ENCODE measurements around the gene CCDC24.

CCDC24 gene

DNA sequence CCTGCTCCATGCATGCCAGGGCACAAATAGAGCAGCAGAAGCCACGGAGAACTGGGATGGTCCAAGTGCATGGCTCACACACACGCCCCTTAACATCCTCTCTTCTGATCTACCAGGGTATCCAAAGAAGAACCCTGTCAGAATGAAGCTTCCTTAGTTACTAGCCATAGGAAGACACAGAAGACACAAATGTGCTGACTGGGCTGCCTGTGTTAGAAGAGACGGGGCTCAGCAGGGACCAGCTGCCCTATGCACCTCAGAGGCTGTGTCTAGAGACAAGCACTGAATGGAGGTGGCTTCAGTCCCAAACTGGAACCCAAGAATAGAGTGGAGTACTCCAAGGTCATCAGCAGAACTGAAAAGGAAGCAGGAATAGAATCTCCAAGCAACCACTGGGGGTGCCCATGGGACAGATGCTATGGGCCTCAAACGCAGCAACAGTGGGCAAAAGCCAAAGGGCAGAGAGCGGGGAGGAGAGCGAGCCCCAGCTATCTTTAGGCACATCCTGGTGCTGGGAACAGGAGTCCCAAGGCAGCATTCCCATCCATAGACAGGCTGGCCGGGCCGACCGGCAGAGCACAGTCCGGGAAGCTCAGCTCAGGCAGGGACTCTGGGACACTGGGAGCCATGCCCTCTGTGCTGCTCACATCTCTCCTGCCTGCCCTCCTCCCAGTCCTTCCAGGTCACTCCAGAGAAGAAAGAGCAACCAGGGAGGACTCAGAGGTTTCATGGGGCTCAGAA lies 30.4 kb downstream of the CCDC24 start:
- in situ Hi-C loops (cut with MboI; ENCODE audit: low sequenced_read_pairs) = no loop called here

DNA sequence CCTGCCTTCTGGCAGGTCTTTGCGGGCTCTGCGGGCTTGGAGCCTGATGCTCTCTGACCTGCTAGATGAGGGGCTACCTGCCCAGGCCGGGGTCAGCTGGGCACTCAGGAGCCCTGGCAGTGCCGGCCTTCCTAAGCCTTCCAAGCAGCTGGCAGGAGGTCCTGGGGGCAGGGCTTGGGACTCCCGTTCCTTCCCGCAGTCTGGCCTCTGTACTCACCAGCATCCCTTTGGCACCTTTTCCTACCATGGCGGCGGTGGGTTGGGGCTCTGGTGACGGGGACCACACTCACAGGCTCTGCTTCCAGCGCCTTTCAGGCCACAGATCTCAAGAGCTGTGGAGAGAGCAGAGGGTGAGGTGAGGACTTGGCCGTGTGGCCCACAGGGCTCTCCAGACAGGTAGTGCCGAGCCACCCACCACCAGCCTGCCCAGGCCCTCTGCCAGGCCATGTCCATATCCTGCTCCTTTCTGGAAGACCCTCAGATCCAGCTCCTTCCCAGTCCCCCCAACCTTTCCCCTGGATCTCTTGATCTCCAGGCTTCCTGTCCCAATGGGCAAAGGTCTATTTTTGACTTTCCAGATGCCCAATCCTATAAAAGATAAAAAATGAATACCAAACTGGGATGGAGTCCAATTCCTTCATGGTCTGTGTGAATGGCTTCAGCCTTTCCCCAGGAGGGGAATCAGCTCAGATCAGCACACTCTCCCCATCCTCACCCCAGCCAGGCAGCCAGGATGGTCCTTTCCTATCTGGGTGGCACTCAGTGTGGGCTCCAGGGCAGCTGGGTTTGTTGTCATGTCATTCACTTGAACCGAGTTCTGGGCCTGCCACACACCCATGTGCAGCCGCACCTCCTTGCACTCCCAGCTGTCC lies 32.9 kb downstream of the CCDC24 start:
- in situ Hi-C loops (cut with MboI; ENCODE audit: low sequenced_read_pairs) = no loop called here

DNA sequence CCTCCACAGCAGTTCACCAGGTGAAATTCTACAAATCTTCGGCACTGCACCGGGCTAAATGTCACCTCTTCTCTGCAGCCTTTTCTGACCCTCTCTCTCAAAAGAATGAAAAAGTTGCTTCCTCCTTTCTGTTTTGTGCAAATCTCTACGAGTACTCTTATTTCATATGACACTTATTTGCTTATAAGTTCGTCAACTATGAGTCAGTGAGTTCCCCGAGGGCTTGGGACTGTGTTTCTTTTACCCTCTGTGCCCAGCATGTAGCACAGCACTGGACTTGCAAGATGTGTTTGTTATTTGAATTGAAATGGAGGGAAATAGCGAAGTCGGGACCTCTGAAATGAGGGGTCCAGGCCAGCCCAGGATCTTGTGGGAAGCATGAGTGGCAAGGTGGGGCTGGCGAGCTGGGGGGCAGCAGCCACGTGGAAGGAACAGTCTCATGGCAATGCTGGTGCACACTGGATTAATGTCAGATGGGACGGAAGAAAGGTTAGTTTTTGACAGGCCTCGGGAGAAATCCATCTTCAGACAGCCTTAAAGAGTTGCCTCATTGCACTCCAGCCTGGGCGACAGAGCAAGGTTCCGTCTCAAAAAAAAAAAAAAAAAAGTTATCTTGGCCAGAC lies 33.6 kb downstream of the CCDC24 start:
- in situ Hi-C loops (cut with MboI; ENCODE audit: low sequenced_read_pairs) = no loop called here

DNA sequence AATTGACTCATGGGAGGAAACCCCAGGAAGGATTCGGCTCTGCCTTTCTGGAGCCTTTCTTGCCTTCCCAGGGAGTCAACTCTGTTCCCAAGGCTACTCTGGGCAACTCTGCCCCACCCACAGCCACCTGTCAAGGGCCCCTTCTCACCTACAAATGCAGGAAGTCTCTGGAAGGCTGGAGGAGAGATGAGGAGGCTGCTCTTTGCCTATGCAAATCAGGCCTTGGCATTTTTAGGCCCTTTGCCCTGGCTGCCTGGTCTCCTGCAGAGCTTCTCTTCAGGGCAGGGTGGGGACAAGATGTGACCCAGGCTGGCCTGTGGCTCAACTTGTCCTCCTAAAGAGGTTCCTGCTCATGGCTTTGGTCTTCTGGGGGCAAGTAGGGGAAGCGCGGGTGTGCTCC lies 34.4 kb downstream of the CCDC24 start:
- in situ Hi-C loops (cut with MboI; ENCODE audit: low sequenced_read_pairs) = no loop called here

DNA sequence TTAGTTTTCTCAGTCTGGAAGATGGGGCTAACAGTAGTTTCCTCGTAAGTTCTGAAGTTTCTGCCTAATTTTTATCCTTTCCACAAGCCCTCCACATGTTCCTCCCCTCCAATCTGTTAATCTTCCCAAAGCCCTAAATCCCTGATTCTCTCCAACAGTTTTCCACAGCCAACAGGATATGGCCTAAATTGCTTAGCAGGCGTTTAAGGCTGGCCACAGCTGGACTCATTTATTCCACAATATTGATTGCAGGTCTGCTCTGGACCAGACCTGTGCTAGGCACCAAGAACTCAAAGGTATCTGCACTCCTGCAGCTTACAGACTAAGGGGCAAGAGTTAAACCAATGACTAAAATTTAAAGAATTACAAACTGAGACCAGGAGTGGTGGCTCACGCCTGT lies 35.9 kb downstream of the CCDC24 start:
- in situ Hi-C loops (cut with MboI; ENCODE audit: low sequenced_read_pairs) = no loop called here

DNA sequence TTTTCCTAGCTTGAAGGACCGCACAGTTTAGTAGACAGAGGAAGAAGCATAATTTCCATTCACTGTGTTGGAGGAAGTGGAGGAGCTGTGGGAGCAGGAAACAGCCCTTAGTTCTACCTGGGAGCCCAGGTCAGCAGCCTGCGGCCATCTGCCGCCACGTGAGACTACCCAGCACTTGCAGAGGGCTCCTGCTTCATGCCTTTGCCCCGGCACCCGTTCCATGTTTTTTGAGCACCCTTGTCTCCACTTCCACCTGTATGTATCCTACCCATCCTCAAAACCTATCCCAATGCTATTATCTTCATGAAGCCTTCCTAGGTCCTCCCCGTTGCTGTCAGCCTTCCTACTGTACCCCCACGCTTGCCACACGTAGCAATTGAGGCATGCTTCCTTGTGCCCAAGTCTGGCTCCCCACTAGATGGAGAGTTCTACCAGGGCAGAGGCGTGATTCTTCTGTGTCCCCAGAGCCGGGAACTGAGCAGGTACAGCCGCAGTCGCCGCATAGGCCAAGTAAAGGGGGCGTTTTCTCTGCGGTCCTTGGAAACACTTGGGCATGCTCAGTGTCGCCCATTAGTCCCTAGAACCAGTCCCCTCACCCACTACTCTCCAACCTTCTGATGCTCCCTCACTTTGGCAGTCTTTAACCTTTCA lies 38.0 kb downstream of the CCDC24 start:
- in situ Hi-C loops (cut with MboI; ENCODE audit: low sequenced_read_pairs) = no loop called here

DNA sequence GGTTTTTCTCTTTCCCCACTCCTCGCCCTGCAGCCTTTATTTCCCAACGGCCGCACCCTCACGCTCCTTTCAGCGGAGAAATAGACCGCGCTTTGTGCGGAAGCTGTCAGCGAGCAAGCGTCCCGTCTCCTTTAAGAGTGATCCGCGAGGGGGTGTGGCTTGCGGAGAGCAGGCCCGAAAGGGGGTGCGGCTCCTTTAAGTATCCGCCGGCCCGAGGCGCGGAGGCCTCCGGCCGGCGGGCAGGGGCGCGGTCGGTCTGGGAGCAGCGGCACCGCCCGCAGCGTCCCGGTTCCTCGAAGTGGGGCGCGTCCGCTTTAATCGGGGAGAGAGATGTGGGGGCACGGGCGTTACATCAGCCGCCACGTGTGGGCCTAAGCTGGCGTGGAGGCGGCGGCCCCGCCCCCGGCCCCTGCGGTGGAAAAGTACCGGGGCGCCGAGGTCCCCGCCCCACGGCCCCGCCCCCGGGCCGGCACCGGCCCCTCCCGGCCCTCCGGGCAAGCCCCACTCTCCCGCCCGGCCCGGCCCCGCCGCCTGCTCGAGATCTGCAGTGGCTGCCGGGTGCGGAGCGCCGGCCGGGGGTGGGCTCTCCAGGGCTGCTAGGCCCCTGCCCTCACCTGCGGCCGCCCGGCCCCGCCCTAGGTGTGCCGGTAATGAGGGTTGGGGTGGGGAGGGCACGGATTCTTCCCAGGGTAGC lies 38.7 kb downstream of the CCDC24 start:
- in situ Hi-C loops (cut with MboI; ENCODE audit: low sequenced_read_pairs) = no loop called here

DNA sequence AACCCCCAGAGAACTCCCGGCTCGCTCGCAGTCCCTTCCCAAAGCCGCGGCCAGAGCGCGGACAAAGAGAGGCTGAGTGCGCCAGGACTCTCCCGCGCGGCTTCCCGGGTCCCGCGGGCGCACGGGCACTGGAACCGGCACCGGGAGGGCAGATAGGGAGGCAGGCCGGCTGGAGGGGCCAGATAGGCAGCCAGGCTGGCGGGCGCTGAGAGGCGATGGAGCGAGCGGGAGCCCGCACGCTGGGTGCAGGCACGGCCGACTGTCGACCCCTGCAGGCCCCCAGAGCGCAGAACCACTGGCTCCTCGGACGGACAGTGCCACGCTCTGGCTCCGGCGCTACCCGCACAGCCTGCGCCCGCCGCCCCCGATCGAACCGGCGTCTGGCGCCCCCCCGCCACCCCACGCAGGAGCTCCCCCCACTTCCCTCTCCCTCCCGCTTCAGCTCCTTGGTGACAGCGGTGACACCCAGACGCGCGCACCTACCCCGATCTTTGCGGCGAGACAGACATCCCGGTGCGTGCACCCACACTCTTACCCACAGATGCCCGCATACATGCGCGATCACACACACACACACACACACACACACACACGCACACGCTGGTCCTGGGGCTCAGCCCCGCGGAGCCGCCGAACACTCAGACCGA lies 39.3 kb downstream of the CCDC24 start:
- in situ Hi-C loops (cut with MboI; ENCODE audit: low sequenced_read_pairs) = no loop called here

DNA sequence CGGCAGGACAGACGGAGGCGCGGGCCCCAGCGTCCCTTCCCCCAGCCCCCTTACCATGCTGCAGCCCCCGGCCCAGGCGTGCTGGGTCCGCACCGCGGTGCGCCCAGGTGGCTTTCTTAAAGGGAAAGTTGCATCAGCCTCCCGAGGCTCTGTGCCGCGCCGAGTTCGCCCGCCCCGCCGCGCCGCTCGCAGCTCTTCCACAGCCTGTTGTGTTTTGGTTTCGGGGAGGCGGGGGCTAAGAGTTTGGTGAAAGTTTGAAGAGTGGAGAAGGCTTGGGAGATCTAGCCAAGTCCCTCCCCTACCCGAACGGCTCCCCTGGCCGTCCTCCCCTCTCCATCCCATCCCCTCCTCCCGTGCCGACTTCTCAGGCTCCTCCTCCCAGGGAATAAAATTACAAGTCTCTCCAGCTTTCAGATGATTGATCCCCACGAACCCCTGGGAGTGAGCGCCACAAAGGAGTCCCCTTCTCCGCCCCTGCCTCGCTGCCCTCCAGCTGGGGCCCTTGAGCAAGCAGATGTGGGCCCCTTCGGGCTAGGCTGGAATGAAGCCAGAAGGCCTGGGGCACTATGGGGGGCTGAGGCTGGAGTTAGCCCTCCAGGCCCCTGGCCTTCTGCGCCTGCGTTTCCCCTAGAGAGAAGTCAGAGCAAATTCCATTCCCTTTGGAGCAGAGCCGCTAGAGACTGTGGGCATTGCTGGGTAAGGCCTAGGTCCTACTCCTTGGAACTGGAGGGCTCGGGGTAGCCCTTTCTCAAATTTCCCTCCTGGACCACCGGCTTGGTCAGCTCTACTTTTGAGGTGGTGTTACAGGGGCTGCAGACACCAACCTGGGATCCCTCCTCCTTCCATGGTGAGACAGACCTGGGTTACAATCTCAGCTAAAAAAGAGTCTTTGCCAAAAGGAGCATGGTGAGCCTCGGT lies 40.1 kb downstream of the CCDC24 start, which contains the start of gene SLC6A9:
Gene SLC6A9 (minus strand): TSS at position 211 of the 918 bp plus-strand sequence. CDS start 7,185 bp downstream, outside the sequence.
- in situ Hi-C loops (cut with MboI; ENCODE audit: low sequenced_read_pairs) = no loop called here

DNA sequence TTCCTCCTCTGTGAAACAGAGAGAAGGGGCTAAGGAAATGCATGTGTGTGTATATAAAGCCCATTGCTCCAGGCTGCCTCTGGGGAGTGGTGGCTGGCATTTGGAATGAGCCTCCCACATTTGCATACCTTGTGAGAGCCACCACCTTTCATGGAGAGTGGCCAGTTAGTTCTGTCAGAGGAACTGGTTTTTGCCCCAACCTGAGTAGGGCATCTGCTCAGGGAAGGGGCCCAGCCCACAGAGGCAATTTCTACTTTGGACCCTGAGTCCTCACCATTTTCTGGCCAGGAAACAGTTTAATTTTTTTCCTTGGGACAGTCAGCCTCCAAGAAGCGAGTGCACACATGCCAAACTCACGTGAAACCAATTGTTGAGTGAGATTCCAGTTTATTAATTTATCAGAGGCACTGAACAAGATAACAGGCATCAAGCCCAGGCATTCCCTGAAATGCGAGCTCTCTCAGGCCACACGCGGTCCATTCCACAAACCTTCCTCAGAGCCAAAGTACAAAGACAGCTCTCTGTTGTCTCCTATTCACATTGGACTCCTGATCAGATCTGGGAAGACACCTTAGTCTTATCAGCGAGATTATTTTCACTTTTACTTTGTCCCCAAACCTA lies 40.9 kb downstream of the CCDC24 start:
- in situ Hi-C loops (cut with MboI; ENCODE audit: low sequenced_read_pairs) = no loop called here

DNA sequence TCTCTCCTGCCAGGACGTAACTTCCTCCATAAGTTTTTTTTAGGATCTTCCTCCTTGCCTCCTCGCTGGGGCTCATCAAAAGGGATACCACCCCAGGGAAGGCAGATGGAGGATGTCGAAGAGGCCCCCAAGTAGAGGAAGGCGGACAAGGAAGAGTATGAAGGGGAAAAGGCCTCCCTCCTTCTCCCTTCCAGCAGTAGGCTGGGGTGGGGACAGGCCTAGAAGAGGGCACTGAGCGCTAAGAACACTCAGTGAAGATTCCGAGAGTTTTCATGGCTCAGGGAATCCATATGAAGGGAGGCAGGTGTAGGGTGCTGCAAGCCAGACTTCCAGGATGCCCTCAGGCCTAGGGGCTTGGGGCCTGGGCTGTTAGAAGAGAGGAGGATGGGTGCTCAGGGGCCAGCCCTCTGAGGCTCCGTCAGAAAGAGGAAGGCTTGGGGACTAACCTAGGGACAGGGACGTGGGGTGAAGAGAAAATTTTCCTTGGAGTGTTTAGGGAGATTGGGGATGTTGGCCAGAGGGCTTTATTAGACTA lies 41.7 kb downstream of the CCDC24 start:
- in situ Hi-C loops (cut with MboI; ENCODE audit: low sequenced_read_pairs) = no loop called here

DNA sequence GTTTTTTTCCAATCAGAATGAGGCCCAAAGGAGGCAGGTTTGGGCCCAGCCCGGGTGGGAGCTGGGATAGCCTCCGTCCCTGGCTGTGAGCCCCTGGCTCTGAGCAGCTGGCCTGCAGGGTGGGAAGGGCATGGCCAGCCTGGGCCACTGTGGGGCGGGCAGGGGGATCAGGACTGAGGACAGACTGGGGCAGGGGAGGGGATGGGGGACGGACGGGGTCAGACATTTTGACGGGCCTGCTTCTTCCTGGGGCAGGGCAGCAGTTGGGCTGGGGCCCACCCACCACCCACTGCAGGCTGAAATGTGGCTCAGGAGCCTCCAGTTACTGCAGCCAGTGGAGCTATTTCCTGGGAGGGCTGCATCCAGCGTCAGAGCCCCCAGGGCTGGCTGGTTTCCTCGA lies 42.4 kb downstream of the CCDC24 start:
- in situ Hi-C loops (cut with MboI; ENCODE audit: low sequenced_read_pairs) = no loop called here

DNA sequence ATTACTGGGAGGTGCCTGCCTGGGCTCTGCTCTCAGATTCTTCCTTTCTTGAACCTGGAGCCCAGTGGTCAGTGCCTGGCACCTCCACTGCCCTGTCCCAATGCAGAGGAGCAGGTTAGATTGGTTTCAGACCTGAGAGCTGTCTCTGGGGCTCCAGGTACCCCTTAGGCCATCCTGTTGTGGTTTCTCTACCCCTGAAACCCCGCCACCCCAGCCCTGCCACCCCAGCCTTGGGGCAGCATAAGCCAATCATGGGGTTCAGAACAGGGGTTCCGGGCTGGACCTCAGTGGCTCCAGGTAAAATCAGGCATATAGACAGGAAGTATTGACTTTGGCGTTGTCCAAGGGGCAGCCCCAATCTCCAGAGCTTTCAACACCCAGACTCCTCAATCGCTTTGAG lies 43.0 kb downstream of the CCDC24 start:
- in situ Hi-C loops (cut with MboI; ENCODE audit: low sequenced_read_pairs) = no loop called here

DNA sequence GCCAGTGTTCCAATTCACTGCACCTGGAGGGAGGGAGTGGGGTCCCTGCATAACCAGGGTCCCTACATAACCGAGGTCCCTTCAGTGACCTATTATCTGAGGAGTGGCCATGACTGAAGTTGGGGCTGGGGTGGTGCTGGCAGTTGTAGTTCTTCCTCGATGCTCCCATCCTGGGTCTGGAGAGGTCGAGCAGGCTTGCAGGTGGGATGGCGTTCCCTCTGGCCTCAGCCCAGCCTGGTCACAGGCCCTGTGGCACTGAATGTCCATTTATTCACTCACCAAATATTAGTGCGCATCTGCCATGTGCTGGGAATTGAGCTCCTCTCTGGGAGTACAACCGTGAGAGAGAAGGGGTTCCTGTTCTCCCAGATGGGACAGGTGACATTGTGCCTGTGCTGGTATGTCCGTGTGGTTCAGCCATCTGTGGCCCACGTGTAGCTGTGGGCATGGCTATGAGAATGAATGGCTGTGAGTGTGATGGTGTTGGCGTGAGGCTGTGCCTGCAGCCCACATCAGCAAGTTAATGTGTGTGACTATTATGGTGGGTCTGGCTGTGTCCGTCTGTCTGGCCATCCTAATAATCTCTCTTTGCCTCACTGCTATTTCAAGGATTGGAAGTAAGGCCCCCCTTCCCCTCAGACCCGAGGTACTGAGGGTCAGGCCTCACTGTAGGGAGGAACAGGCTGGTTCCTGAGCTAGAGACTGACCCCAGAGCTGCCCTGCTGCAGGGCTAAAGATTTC lies 43.7 kb downstream of the CCDC24 start:
- in situ Hi-C loops (cut with MboI; ENCODE audit: low sequenced_read_pairs) = no loop called here

DNA sequence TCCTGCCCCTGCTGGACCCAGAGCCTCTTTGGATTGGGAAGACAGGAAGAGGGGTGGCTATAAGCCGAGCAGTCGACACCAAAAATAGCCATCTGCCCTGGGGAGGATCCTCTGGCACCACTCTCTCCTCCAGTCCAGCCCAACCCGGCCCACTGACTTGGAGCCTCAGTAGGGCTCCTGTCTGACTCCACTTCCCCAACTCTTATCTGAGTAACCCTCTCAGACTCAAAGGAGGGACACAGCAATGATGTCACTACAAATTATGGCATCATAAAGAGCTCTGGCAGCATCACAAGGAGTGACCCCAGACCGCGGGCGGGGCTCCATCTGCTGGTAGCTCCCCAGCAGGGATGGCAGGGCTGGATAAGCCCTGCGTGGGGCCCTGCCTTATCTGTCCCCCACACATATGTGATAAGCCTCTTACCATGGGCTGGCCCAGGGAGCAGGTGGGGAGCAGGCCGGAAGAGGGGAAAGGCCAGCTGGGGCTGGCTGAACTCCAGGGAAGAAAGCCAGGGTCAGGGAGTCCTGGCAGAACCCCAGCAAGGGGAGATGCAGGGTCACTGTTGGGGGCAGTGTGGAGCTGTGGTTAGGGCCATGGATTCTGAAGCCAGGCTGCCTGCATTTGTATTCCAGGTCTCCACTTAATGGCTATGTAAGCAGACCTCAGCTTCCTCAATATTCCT lies 44.5 kb downstream of the CCDC24 start:
- in situ Hi-C loops (cut with MboI; ENCODE audit: low sequenced_read_pairs) = no loop called here

DNA sequence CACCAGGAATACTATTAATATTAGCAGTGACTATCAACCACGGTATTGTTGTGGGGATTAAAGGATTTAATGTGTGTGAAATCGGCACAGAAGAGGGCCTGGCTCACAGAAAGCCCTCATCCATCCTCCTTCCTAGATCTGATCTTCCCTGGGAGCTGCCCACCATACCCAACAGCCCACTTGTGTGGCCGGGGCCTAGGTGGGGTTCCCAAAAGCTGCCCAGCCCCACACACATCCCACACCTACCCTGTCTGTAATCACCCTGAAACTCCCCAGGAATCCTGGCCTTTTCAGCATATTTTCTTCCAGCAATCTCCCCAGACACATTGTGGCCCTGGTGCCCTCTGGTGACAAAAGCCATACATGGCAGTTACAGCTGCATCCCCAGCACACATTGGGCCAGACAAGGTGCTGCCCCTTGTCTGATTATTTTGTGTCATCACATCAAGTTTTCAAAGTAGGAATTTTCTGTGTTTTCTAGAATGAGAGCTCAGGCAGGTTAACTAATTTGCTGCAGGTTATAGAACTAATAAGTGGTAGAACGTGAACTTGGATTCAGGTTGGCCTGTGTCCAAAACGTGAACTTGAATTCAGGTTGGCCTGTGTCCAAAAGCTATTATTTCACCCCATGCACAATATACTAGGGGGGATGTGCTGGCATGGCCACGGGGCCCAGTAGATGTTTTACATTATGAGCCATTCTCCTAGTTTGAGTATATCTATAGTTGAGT lies 45.2 kb downstream of the CCDC24 start:
- in situ Hi-C loops (cut with MboI; ENCODE audit: low sequenced_read_pairs) = no loop called here
